CD4-positive, alpha-beta T cell (primary cell): Measurements from ENCODE around the gene MPO. TPM values are rescaled to one million over a fixed set of nuclear protein-coding genes. Genes with fewer than 3 reads are reported as not detected.

Source experiments
- ATAC-seq: fragments of 200-7000 bp; cut with Tn5 transposase; one replicate; pipeline ENCODE4 v1.10.0; 2022; ENCODE audit warnings: mild to moderate bottlenecking; ENCODE audit not compliant: poor library complexity
- CTCF ChIA-PET: fragments of 350-600 bp; sonication (Branson Sonifier 250); formaldehyde crosslinking; loops from one replicate; lab custom pipeline; 2021; ENCODE audit warnings: antibody characterized with exemption, inconsistent platforms; lab: Charles Lee
- POLR2A ChIA-PET: fragments of 350-600 bp; sonication (Branson Sonifier 250); formaldehyde crosslinking; loops from one replicate; lab custom pipeline; 2021; ENCODE audit warnings: antibody characterized with exemption, inconsistent platforms; lab: Charles Lee
- DNase-seq, 14 experiments: peaks; one replicate each; pipeline ENCODE4 v3.0.0-alpha.2; 2013 to 2020; ENCODE audit warnings: mixed read lengths in 2 of 14
- H3K27ac ChIP-seq, 2 donors: one replicate each; pipeline versions ENCODE4 v1.5.1 to v1.7.0; 2013; ENCODE audit warnings: low read length in 2 of 2, low read depth in 1 of 2, mild to moderate bottlenecking in 1 of 2
- H3K27me3 ChIP-seq, 2 experiments: 1 replicate in 1 of 2; 2 replicates in 1 of 2; pipeline versions ENCODE4 v1.6.1 to v1.7.0; 2013; ENCODE audit warnings: low read length in 2 of 2, control low read depth in 1 of 2, mild to moderate bottlenecking in 1 of 2, moderate library complexity in 1 of 2; ENCODE audit not compliant: insufficient read depth in 2 of 2, control insufficient read depth in 1 of 2
- H3K36me3 ChIP-seq: one replicate; pipeline ENCODE4 v1.6.1; 2013; ENCODE audit warnings: low read length, control low read depth; ENCODE audit not compliant: insufficient read depth
- H3K4me1 ChIP-seq: one replicate; pipeline ENCODE4 v1.6.1; 2013; ENCODE audit warnings: low read length, control low read depth; ENCODE audit not compliant: insufficient read depth
- H3K4me3 ChIP-seq: one replicate; pipeline ENCODE4 v1.5.1; 2013; ENCODE audit warnings: mild to moderate bottlenecking, low read length, moderate library complexity
- H3K9me3 ChIP-seq, 2 experiments: 1 replicate in 1 of 2; 2 replicates in 1 of 2; pipeline versions ENCODE4 v1.6.1 to v1.7.0; 2013; ENCODE audit warnings: low read length in 2 of 2, mild to moderate bottlenecking in 2 of 2, control low read depth in 1 of 2, moderate library complexity in 1 of 2; ENCODE audit not compliant: control insufficient read depth in 1 of 2, insufficient read depth in 1 of 2
- H3K27ac Mint-ChIP-seq: one replicate; pipeline ENCODE4 v1.8.0; 2020; ENCODE audit warnings: mixed read lengths
- H3K27me3 Mint-ChIP-seq: one replicate; pipeline ENCODE4 v1.8.0; 2021; ENCODE audit warnings: mixed read lengths
- H3K36me3 Mint-ChIP-seq: one replicate; pipeline ENCODE4 v1.8.0; 2021; ENCODE audit warnings: low read depth, mixed read lengths
- H3K4me1 Mint-ChIP-seq: one replicate; pipeline ENCODE4 v1.8.0; 2021; ENCODE audit warnings: low read depth, mixed read lengths
- H3K4me3 Mint-ChIP-seq: one replicate; pipeline ENCODE4 v1.8.0; 2020; ENCODE audit warnings: mild to moderate bottlenecking, mixed read lengths
- H3K9me3 Mint-ChIP-seq: one replicate; pipeline ENCODE4 v1.8.0; 2020; ENCODE audit warnings: mixed read lengths
- CTCF ChIP-seq: fragments of 200-600 bp; IDR thresholded peaks from one replicate; pipeline ENCODE4 v1.8.0; 2022; ENCODE audit warnings: antibody characterized with exemption, mild to moderate bottlenecking
- intact Hi-C, 2 experiments: fragments of 100-400 bp; cut with DNase I in 1 of 2; cut with micrococcal nuclease in 1 of 2; formaldehyde crosslinking; loops; one replicate each; pipeline versions ENCODE4 v1.15.1 to v1.9.0; 2023 to 2025; cut with DNase I, micrococcal nuclease
- total RNA-seq, 174 experiments: library from RNA in 2 of 174; stranded (reverse) in 2 of 174; gene quantifications; one replicate each; pipeline ENCODE4 v1.2.3 and lab custom pipeline; 2021 to 2026

Gene MPO
- total RNA-seq, 2 experiments from 2014 or later: 0.77 TPM; not detected in 1

- Mint-ChIP-seq H3K27ac (no peak overlapping the region), H3K36me3 (no peaks in the 10 kb centered on the region), H3K9me3 (no peaks in the 10 kb centered on the region), H3K4me1 (peaks cover 6% of the 10 kb centered on the region), H3K4me3 (no peak overlapping the region), H3K27me3 (peaks cover 30% of the 10 kb centered on the region)
- Histone ChIP-seq H3K27me3 (peaks cover 5 to 8% of the 10 kb centered on the region in 2 experiments), H3K27ac (no peak overlapping the region), H3K36me3 (no peaks in the 10 kb centered on the region), H3K4me1 (peaks cover 13% of the 10 kb centered on the region), H3K4me3 (no peak overlapping the region), H3K9me3 (no peaks in the 10 kb centered on the region)
- intact Hi-C loops: no loop called here
- no peak for DNase-seq
- no peak for TF ChIP-seq CTCF
- POLR2A ChIA-PET: no interaction called here
- CTCF ChIA-PET: no interaction called here
- no peak for ATAC-seq
These were observed 27.7 kb downstream of the MPO start for GRCh38 chr17:58253082-58253481.

GRCh38 chr17:58252141-58252540 is 28.6 kb downstream of the MPO start:
- DNase-seq (no peak), ATAC-seq (no peak)
- H3K4me1 ChIP-seq: peaks cover 18% of the 10 kb centered on the region
- peaks cover 11% of the 10 kb centered on the region for H3K4me1 Mint-ChIP-seq
- H3K4me3 Mint-ChIP-seq: no peak overlapping the region
- TF ChIP-seq CTCF: no peak
- intact Hi-C loops: no loop called here
- H3K27ac ChIP-seq: no peak overlapping the region
- no peaks in the 10 kb centered on the region for H3K36me3 ChIP-seq
- peaks cover 29% of the 10 kb centered on the region for H3K27me3 Mint-ChIP-seq
- CTCF ChIA-PET: no interaction called here
- no peaks in the 10 kb centered on the region for H3K36me3 Mint-ChIP-seq
- H3K9me3 ChIP-seq: no peaks in the 10 kb centered on the region
- H3K9me3 Mint-ChIP-seq: no peaks in the 10 kb centered on the region
- H3K27me3 ChIP-seq: peaks cover 5 to 8% of the 10 kb centered on the region in 2 experiments
- POLR2A ChIA-PET: no interaction called here
- no peak overlapping the region for H3K4me3 ChIP-seq
- H3K27ac Mint-ChIP-seq: no peak overlapping the region

GRCh38 chr17:58250344-58251011 is 30.3 kb downstream of the MPO start:
- H3K27me3 Mint-ChIP-seq: peaks cover 34% of the 10 kb centered on the region
- H3K27ac ChIP-seq: no peak overlapping the region
- ChIA-PET CTCF (interaction anchor here (0.6 to 2.1 kb wide), 11 partner anchors 9 to 238 kb away, joined by 3 to 10 read pairs (median 5); partner anchors contain the start of gene RNF43), POLR2A (interaction anchor here (0.8 to 1.8 kb wide), 3 partner anchors 31 to 94 kb away, joined by 3 to 9 read pairs (median 4); no protein-coding TSS in a partner anchor)
- peaks cover 18% of the 10 kb centered on the region for H3K4me1 ChIP-seq
- ATAC-seq (no peak), DNase-seq (no peak)
- H3K27ac Mint-ChIP-seq: no peak overlapping the region
- H3K36me3 Mint-ChIP-seq: no peaks in the 10 kb centered on the region
- H3K27me3 ChIP-seq: peaks cover 5 to 8% of the 10 kb centered on the region in 2 experiments
- intact Hi-C loops: loop anchor here in 1 of 2 experiments (1.0 kb wide), 1 partner anchor 128 kb away; no protein-coding TSS in a partner anchor
- peaks cover 11% of the 10 kb centered on the region for H3K4me1 Mint-ChIP-seq
- H3K9me3 Mint-ChIP-seq: no peaks in the 10 kb centered on the region
- TF ChIP-seq CTCF: no peak
- H3K4me3 Mint-ChIP-seq: peak overlapping the region; percentile 71
- H3K36me3 ChIP-seq: no peaks in the 10 kb centered on the region
- H3K4me3 ChIP-seq: no peak overlapping the region
- H3K9me3 ChIP-seq: no peaks in the 10 kb centered on the region
